Right cardiac atrium (tissue), 5 donors: ENCODE data around the gene GPAT3. TPM values are rescaled to one million over a fixed set of nuclear protein-coding genes. Genes with fewer than 3 reads are reported as not detected.

Source experiments
- ATAC-seq, 2 donors: fragments of 200-7000 bp; cut with Tn5 transposase; one replicate each; pipeline versions ENCODE4 v1.8.0 to v1.9.1; 2020; ENCODE audit warnings: moderate library complexity in 2 of 2, mild to moderate bottlenecking in 1 of 2
- DNase-seq, 3 donors: peaks; one replicate each; pipeline ENCODE4 v3.0.0-alpha.2; 2020
- H3K27ac ChIP-seq: one replicate; pipeline ENCODE4 v1.5.1; 2013; ENCODE audit warnings: mild to moderate bottlenecking, low read length, control low read depth, moderate library complexity
- H3K27me3 ChIP-seq: one replicate; pipeline ENCODE4 v1.6.1; 2013; ENCODE audit not compliant: control insufficient read depth, insufficient read depth
- H3K4me1 ChIP-seq: one replicate; pipeline ENCODE4 v1.6.1; 2013; ENCODE audit warnings: low read length; ENCODE audit not compliant: control insufficient read depth, insufficient read depth
- H3K4me3 ChIP-seq: one replicate; pipeline ENCODE4 v1.5.1; 2013; ENCODE audit warnings: low read length, control low read depth
- H3K9me3 ChIP-seq: one replicate; pipeline ENCODE4 v1.6.1; 2013; ENCODE audit warnings: low read length; ENCODE audit not compliant: control insufficient read depth
- WGBS: extraction: QIAGEN DNeasy Blood & Tissue Kit; methylation state at CpG from one replicate; pipeline ENCODE4 v1.1.7; 2013; 5-methylcytosine and 5-hydroxymethylcytosine counted together
- intact Hi-C, 4 donors: fragments of 100-400 bp; cut with DNase I; formaldehyde crosslinking; loops; one replicate each; pipeline versions ENCODE4 v1.11.0 to v1.14.0; 2022 to 2023
- polyA plus RNA-seq: library from polyadenylated mRNA; stranded (reverse); fragments of 200-250 nt; gene quantifications from one replicate; pipeline ENCODE4 v1.2.3, GENCODE V29; 2013
- total RNA-seq, 4 donors: library from RNA; stranded (reverse); fragmentation: NEBNext Ultra II Directional; extraction: Animal tissue kit (Norgen Biotek cat#: 25700); gene quantifications; one replicate each; pipeline ENCODE4 v1.2.1, GENCODE V29; 2021
- donor health status: healthy with polysubstance abuse.
- donor health status: DM: no; HTN: yes; CAD: no.
- donor health status: DM: no; HTN: no; CAD: no.
- donor health status: DM: no; HTN: yes; CAD: no; lungs with severe emphysema.
- donor health status: DM: yes; HTN: yes; CAD: no.

Gene GPAT3
- total and polyA plus RNA-seq, 5 donors, result 19.9 to 33.5 (median 31.5) TPM

- no peaks in the 10 kb centered on the region for H3K9me3 ChIP-seq
- no peak overlapping the region for H3K27ac ChIP-seq
- ATAC-seq (no peak), DNase-seq (no peak)
- H3K4me1 ChIP-seq, result no peaks in the 10 kb centered on the region
- intact Hi-C loops, result no loop called here
- WGBS, result 45% methylated on average over 3 of the region's 3 CpGs
- no peaks in the 10 kb centered on the region for H3K27me3 ChIP-seq
- no peak overlapping the region for H3K4me3 ChIP-seq
Measured at GRCh38 chr4:83552083-83552482, 16.2 kb downstream of the GPAT3 start.

GRCh38 chr4:83552924-83553323 lies 17.0 kb downstream of the GPAT3 start:
- no peaks in the 10 kb centered on the region for H3K9me3 ChIP-seq
- ATAC-seq (peak in 1 of 2 donors; percentile 39), DNase-seq (no peak)
- H3K4me1 ChIP-seq, result no peaks in the 10 kb centered on the region
- intact Hi-C loops, result no loop called here
- WGBS, result 62% methylated on average over 2 of the region's 2 CpGs
- H3K27ac ChIP-seq, result no peak overlapping the region
- no peak overlapping the region for H3K4me3 ChIP-seq
- H3K27me3 ChIP-seq, result no peaks in the 10 kb centered on the region

GRCh38 chr4:83556006-83556707 lies 20.2 kb downstream of the GPAT3 start:
- DNase-seq, result no peak
- Histone ChIP-seq H3K9me3 (no peaks in the 10 kb centered on the region), H3K27me3 (no peaks in the 10 kb centered on the region), H3K4me1 (peaks cover 7% of the 10 kb centered on the region), H3K27ac (no peak overlapping the region), H3K4me3 (no peak overlapping the region)
- intact Hi-C loops, result no loop called here
- whole genome bisulfite sequencing, result 57% methylated on average over 3 of the region's 3 CpGs
- ATAC-seq, result no peak

DNA sequence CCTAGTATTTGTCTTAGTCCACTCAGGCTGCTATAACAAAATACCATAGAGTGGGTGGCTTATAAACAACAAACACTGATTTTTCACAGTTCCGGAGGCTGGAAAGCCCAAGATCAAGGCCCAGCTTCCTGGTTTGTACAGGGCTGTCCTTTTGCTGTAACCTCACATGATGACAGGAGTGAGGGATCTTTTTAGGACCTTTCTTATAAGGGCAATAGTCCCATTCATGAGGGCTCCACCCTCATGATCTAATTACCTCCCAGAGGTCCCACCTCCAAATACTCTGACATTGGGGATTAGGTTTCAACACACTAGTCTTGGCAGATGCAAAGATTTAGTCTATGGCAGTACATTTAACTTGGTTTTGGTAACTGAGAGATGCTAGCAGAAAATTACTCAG lies 20.9 kb downstream of the GPAT3 start:
- Histone ChIP-seq H3K27ac (no peak overlapping the region), H3K9me3 (no peaks in the 10 kb centered on the region), H3K4me1 (peaks cover 7% of the 10 kb centered on the region), H3K4me3 (no peak overlapping the region), H3K27me3 (no peaks in the 10 kb centered on the region)
- WGBS, result 81% methylated on average over 1 of the region's 1 CpG
- DNase-seq (no peak), ATAC-seq (no peak)
- intact Hi-C loops, result no loop called here

- H3K27me3 ChIP-seq, result no peaks in the 10 kb centered on the region
- H3K27ac ChIP-seq, result no peak overlapping the region
- no peak for DNase-seq
- WGBS, result 91% methylated on average over 5 of the region's 5 CpGs
- no peak overlapping the region for H3K4me3 ChIP-seq
- no peaks in the 10 kb centered on the region for H3K9me3 ChIP-seq
- H3K4me1 ChIP-seq, result peaks cover 7% of the 10 kb centered on the region
- ATAC-seq, result no peak
- intact Hi-C loops, result no loop called here
Measured at GRCh38 chr4:83558059-83558653, 22.2 kb downstream of the GPAT3 start.

DNA sequence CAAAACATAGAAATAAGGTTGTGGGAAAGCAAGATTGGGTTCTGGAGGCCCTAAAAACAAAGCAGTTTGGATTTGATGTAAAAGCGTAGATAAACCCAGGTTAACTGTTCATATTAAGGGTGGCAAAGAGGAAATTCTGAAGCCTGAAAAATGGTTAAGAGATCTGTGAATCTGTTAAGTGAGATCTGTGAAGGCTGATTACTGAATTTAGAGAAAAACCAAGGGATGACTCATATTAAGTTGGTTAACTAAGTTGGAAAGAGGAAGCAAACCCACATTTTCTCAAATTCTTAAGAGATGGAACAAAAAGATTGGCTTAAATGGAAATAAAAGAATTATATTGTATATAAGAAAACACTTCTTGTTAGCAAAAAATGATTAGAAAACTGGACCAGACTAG lies 22.8 kb downstream of the GPAT3 start:
- 91% methylated on average over 1 of the region's 1 CpG for WGBS
- intact Hi-C loops, result no loop called here
- no peak overlapping the region for H3K4me3 ChIP-seq
- ATAC-seq, result no peak
- H3K9me3 ChIP-seq, result no peaks in the 10 kb centered on the region
- DNase-seq, result no peak
- H3K4me1 ChIP-seq, result peaks cover 7% of the 10 kb centered on the region
- H3K27me3 ChIP-seq, result no peaks in the 10 kb centered on the region
- no peak overlapping the region for H3K27ac ChIP-seq

DNA sequence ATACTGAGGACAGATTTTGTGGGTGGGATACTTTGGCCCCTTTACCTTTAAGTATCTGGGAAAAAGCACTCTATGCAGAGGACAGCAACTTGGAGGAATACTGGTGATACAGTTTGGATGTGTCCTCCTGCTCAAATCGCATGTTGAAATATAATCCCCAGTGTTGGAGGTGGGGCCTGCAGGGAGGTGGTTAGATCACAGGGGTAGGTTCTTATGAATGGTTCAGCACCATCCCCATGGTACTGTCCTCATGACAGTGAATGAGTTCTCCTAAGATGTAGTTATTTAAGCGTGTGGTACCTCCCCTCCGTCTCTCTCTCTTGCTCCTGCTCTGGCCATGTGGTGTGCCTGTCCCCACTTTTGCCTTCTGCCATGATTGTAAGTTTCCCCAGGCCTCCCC lies 24.6 kb downstream of the GPAT3 start:
- peaks cover 7% of the 10 kb centered on the region for H3K4me1 ChIP-seq
- H3K27ac ChIP-seq, result peak overlapping the region; percentile 61
- no peaks in the 10 kb centered on the region for H3K9me3 ChIP-seq
- H3K27me3 ChIP-seq, result no peaks in the 10 kb centered on the region
- 79% methylated on average over 3 of the region's 3 CpGs for WGBS
- no peak overlapping the region for H3K4me3 ChIP-seq
- intact Hi-C loops, result no loop called here
- ATAC-seq, result peak in 1 of 2 donors; percentile 53
- no peak for DNase-seq

GRCh38 chr4:83561381-83561780 lies 25.5 kb downstream of the GPAT3 start:
- no peaks in the 10 kb centered on the region for H3K27me3 ChIP-seq
- intact Hi-C loops, result no loop called here
- ATAC-seq, result peak; percentile 83 to 91
- no peak for DNase-seq
- no peaks in the 10 kb centered on the region for H3K9me3 ChIP-seq
- H3K4me3 ChIP-seq, result no peak overlapping the region
- WGBS, result 44% methylated on average over 2 of the region's 2 CpGs
- H3K4me1 ChIP-seq, result peaks cover 7% of the 10 kb centered on the region
- no peak overlapping the region for H3K27ac ChIP-seq

DNA sequence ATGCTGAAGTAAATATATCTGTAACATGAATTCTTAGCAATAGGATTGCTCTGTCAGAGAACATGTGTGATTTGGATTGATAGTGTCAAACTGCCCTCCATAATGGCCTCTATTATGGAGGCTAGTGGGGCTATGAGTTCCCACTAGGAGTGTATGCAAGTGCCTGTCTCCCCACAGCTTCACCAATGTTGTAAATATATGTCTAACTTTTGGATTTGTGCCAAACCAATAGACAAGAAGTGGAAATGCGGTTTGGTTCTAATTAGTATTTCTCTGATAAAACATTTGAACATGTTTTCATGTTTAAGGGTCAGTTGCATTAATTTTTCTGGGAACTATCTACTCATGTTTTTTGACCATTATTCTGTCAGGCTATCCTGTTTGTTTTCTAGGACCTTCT lies 28.1 kb downstream of the GPAT3 start:
- Histone ChIP-seq H3K4me1 (peaks cover 7% of the 10 kb centered on the region), H3K4me3 (no peak overlapping the region), H3K9me3 (no peaks in the 10 kb centered on the region), H3K27ac (no peak overlapping the region), H3K27me3 (no peaks in the 10 kb centered on the region)
- ATAC-seq, result no peak
- intact Hi-C loops, result no loop called here
- WGBS, result 75% methylated on average over 1 of the region's 1 CpG
- no peak for DNase-seq

DNA sequence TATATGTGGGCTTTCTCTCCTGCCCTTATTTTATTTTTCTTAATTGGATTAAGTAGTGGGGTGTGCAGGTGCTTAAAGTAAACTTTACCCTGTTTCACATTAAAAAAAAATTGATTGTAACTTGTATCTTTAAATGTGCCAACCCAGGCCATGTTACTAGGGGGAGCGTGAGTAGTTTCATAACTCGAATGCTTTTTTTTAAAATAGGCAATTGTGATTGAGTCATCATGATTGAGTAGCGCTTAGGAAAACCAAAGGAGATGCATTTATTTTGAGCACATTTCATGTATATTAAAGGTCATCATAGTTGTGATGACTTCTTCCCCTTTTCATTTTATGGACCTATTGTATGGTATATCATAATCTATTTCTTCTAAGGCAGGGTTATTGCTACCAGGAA lies 32.2 kb downstream of the GPAT3 start:
- no peaks in the 10 kb centered on the region for H3K9me3 ChIP-seq
- H3K4me3 ChIP-seq, result no peak overlapping the region
- no peak overlapping the region for H3K27ac ChIP-seq
- DNase-seq, result no peak
- no peak for ATAC-seq
- WGBS, result 83% methylated on average over 3 of the region's 3 CpGs
- intact Hi-C loops, result no loop called here
- H3K27me3 ChIP-seq, result no peaks in the 10 kb centered on the region
- no peaks in the 10 kb centered on the region for H3K4me1 ChIP-seq

- ATAC-seq, result peak in 1 of 2 donors; percentile 34
Measured at GRCh38 chr4:83569429-83569828, 33.5 kb downstream of the GPAT3 start.

More at GRCh38 chr4:83569429-83569828, 33.5 kb downstream of the GPAT3 start:
- Histone ChIP-seq H3K9me3 (no peaks in the 10 kb centered on the region), H3K27ac (no peak overlapping the region), H3K27me3 (no peaks in the 10 kb centered on the region), H3K4me3 (no peak overlapping the region), H3K4me1 (no peaks in the 10 kb centered on the region)
- intact Hi-C loops, result no loop called here
- WGBS, result 65% methylated on average over 4 of the region's 4 CpGs
- DNase-seq, result no peak
